COLO668 (cell line): ENCODE results near the gene RAC3.

ENCODE experiments used
- DNase-seq: peaks from one replicate; lab custom pipeline; 2025; ENCODE audit not compliant: unreplicated experiment; lab: John Stamatoyannopoulos, UW

Gene RAC3

GRCh38 chr17:82031303-82031884, at the start of gene RAC3:
RAC3 (plus strand) TSS chr17:82031678; CDS start chr17:82031762, 84 bp downstream.
- DNase-seq: peak; percentile 51

GRCh38 chr17:81983011-81983638, 48.4 kb upstream of the RAC3 start:
- DNase-seq: no peak

GRCh38 chr17:81983639-81984373, 47.7 kb upstream of the RAC3 start:
- no peak for DNase-seq

- no peak for DNase-seq
Observed at GRCh38 chr17:81984773-81985410, 46.6 kb upstream of the RAC3 start.

- no peak for DNase-seq
Observed at GRCh38 chr17:81986606-81987005, 44.9 kb upstream of the RAC3 start.

- no peak for DNase-seq
Observed at GRCh38 chr17:81987161-81987770, 44.2 kb upstream of the RAC3 start.

- DNase-seq: no peak
Observed at GRCh38 chr17:81990836-81991683, 40.4 kb upstream of the RAC3 start.

GRCh38 chr17:81991684-81992305, 39.7 kb upstream of the RAC3 start:
- peak; percentile 64 for DNase-seq

- DNase-seq: no peak
Observed at GRCh38 chr17:81992306-81993102, 39.0 kb upstream of the RAC3 start.

GRCh38 chr17:81993729-81994592, 37.5 kb upstream of the RAC3 start:
- DNase-seq: no peak

GRCh38 chr17:81994593-81995462, 36.6 kb upstream of the RAC3 start:
- DNase-seq: no peak

- DNase-seq: no peak
Observed at GRCh38 chr17:81995463-81996231, 35.8 kb upstream of the RAC3 start.

GRCh38 chr17:81996232-81996756, 35.2 kb upstream of the RAC3 start:
- no peak for DNase-seq

- DNase-seq: no peak
Observed at GRCh38 chr17:81996757-81997441, 34.6 kb upstream of the RAC3 start.

GRCh38 chr17:81998212-81998611, 33.3 kb upstream of the RAC3 start:
- no peak for DNase-seq
